ENCODE measurements around the gene KRTAP4-3.
"Not testable (repeated sequence)": the region's sequence is repeated elsewhere in the genome, so short reads cannot be mapped to it uniquely, and the experiment has no call there.

The KRTAP4-3 gene

DNA sequence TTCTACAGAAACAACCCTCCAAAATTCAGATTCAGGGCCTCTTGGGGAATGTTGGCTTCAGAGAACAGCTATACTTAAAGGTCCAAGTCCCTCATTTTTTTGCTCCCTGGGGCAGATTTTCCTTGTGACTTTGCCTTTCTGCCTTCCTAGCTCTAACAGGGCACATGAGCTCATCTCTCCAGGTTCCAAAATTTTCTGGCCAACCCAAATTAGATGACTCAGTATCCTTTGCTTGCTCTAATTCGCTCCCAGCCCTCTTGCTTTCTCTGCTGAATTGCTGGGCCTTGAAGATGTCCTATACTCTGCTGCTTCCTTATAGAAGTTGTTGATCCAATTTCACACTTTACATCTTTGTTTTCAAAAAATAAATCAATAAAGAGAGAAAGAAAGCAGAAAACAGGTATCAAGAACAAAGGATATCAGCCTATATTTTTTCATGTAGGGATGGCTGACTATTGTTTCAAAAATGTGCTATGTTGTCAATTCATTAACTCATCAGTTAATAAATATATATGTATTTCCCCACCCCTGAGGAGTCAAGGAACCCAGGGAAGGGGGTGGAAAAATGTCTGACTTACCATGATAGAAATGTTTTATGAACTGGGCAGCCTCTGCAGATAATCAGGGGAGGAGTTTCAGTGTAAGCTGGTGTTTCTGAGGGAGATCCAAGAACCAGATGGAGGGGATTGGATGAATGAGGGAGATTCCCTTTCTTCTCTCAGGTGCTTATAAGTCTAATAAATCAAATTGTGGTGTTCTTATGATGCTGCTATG is 11.0 kb upstream of the KRTAP4-3 start:
- H3K9ac ChIP-seq (ENCODE audit: low read length): no peak overlapping the region
- H3K4me3 ChIP-seq (ENCODE audit: low read length): no peak overlapping the region
- H3K36me3 ChIP-seq (ENCODE audit: control insufficient read depth, insufficient read depth, low read length, severe bottlenecking): no peaks in the 10 kb centered on the region
- H3K9me3 ChIP-seq (ENCODE audit: control insufficient read depth, low read length): no peaks in the 10 kb centered on the region
- H3K4me1 ChIP-seq (ENCODE audit: control insufficient read depth, insufficient read depth, low read length): peaks cover 14% of the 10 kb centered on the region
- DNase-seq (ENCODE audit: low read depth): peak; percentile 27
- no peaks in the 10 kb centered on the region for H3K27me3 ChIP-seq (replicated peaks; ENCODE audit: control insufficient read depth, insufficient read depth, low read length)

DNA sequence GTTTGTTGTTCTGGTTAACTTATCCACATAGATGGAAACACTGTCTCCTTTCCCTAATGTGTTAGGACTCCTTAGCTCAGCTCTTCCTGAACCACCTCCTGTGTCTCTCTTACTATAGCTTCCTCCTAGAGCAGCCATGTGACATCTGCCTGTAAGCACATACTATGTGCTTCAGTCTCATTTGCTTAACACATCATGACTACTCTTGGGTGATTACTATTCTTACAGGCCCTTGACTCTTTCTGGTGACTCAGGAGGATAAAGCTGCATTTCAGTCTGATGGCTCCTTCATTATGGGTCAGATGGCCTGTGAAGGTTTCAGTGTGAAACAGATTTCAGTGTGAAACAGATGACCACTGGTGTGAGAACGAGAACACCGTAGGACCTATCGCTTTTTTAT is 10.3 kb upstream of the KRTAP4-3 start:
- H3K4me1 ChIP-seq (ENCODE audit: control insufficient read depth, insufficient read depth, low read length): peaks cover 14% of the 10 kb centered on the region
- H3K9ac ChIP-seq (ENCODE audit: low read length): no peak overlapping the region
- H3K36me3 ChIP-seq (ENCODE audit: control insufficient read depth, insufficient read depth, low read length, severe bottlenecking): no peaks in the 10 kb centered on the region
- no peak overlapping the region for H3K4me3 ChIP-seq (ENCODE audit: low read length)
- no peaks in the 10 kb centered on the region for H3K9me3 ChIP-seq (ENCODE audit: control insufficient read depth, low read length)
- H3K27me3 ChIP-seq (replicated peaks; ENCODE audit: control insufficient read depth, insufficient read depth, low read length): no peaks in the 10 kb centered on the region
- DNase-seq (ENCODE audit: low read depth): peak; percentile 2

- no peak for DNase-seq (ENCODE audit: low read depth)
- H3K4me1 ChIP-seq (ENCODE audit: control insufficient read depth, insufficient read depth, low read length): peaks cover 14% of the 10 kb centered on the region
- no peaks in the 10 kb centered on the region for H3K27me3 ChIP-seq (replicated peaks; ENCODE audit: control insufficient read depth, insufficient read depth, low read length)
- no peaks in the 10 kb centered on the region for H3K9me3 ChIP-seq (ENCODE audit: control insufficient read depth, low read length)
- no peak within 1 kb of the TSS for H3K9ac ChIP-seq (ENCODE audit: low read length)
- H3K4me3 ChIP-seq (ENCODE audit: low read length): no peak within 1 kb of the TSS
- no peaks in the 10 kb centered on the region for H3K36me3 ChIP-seq (ENCODE audit: control insufficient read depth, insufficient read depth, low read length, severe bottlenecking)
Observed at GRCh38 chr17:41177727-41178271, 9.8 kb upstream of the KRTAP4-3 start, which contains the start of gene KRTAP4-2. KRTAP4-2 (minus strand) TSS chr17:41178221; CDS start chr17:41178164, 57 bp downstream.

DNA sequence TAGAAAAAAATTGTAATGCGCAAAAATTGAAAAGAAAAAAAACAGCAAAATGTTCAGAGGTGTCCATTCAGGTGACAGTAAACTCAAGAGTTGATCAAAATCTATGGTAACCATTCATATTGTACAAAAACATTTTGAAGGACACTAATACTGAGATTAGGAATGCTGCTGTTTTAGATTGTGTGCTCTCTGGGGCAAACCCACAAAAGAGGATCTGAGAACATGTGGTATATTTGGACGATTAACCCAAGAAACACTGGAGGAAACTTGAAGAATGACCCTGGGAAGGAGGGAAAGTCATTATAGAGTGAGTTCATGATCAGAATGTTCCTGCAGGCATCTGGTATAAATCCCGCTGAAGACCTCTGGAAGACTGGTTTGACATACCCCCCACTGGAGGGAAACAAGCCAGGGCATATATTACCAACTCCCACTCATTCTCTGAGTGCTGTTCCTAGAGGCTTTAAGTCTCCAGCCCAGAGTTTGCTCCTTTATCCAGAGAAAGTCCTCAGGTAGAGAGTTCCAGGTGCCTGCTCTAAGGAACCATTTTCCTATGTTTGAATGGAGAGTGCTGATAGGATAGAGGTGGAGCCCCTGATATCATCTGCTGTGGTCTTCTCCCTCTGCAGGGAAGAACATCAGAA is 8.8 kb upstream of the KRTAP4-3 start:
- DNase-seq (ENCODE audit: low read depth): no peak
- H3K9ac ChIP-seq (ENCODE audit: low read length): no peak overlapping the region
- H3K36me3 ChIP-seq (ENCODE audit: control insufficient read depth, insufficient read depth, low read length, severe bottlenecking): no peaks in the 10 kb centered on the region
- H3K4me1 ChIP-seq (ENCODE audit: control insufficient read depth, insufficient read depth, low read length): peaks cover 14% of the 10 kb centered on the region
- H3K4me3 ChIP-seq (ENCODE audit: low read length): no peak overlapping the region
- no peaks in the 10 kb centered on the region for H3K9me3 ChIP-seq (ENCODE audit: control insufficient read depth, low read length)
- no peaks in the 10 kb centered on the region for H3K27me3 ChIP-seq (replicated peaks; ENCODE audit: control insufficient read depth, insufficient read depth, low read length)

DNA sequence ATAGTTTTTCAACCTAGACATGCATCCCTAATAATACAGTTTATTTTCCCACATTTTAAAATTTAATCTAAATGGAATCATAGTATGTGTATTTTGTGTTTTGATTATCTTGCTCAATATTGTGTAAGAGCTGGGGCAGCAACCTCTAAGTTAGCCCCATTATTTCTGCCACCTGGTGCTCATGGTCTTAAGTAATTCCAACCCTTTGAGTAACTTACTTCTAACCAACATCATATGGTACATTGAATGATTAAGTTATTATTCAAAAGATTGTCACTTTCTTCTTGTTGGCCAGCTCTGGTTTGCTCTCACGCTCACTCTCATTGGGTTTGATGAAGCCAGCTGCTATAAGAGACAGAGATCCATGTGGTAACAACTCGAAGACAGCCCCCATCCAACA is 3.9 kb upstream of the KRTAP4-3 start:
- no peaks in the 10 kb centered on the region for H3K4me1 ChIP-seq (ENCODE audit: control insufficient read depth, insufficient read depth, low read length)

DNA sequence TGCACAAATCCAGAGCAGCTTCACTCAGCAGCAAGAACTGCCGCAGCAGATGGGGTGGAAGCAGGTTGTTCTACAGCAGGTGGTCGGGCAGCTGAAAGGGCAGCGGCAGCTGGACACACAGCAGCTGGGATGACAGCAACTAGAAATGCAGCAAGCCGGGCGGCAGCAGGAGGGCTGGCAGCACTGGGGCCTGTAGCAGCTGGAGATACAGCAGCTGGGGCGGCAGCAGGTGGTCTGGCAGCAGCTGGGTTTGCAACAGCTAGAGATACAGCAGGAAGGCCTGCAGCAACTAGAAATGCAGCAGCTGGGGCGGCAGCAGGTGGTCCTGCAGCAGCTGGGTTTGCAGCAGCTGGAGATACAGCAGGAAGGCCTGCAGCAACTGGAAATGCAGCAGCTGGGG is 460 bp downstream of the KRTAP4-3 start:
- no peak overlapping the region for H3K9ac ChIP-seq (ENCODE audit: low read length)
- DNase-seq (ENCODE audit: low read depth): no peak
- no peaks in the 10 kb centered on the region for H3K36me3 ChIP-seq (ENCODE audit: control insufficient read depth, insufficient read depth, low read length, severe bottlenecking)
- no peaks in the 10 kb centered on the region for H3K27me3 ChIP-seq (replicated peaks; ENCODE audit: control insufficient read depth, insufficient read depth, low read length)
- H3K4me3 ChIP-seq (ENCODE audit: low read length): no peak overlapping the region
- H3K9me3 ChIP-seq (ENCODE audit: control insufficient read depth, low read length): no peaks in the 10 kb centered on the region
- no peaks in the 10 kb centered on the region for H3K4me1 ChIP-seq (ENCODE audit: control insufficient read depth, insufficient read depth, low read length)

More for the DNA sequence above, 3.9 kb upstream of the KRTAP4-3 start:
- Histone ChIP-seq H3K36me3 (ENCODE audit: control insufficient read depth, insufficient read depth, low read length, severe bottlenecking) (no peaks in the 10 kb centered on the region), H3K4me3 (ENCODE audit: low read length) (no peak overlapping the region), H3K9ac (ENCODE audit: low read length) (no peak overlapping the region), H3K27me3 (replicated peaks; ENCODE audit: control insufficient read depth, insufficient read depth, low read length) (no peaks in the 10 kb centered on the region), H3K9me3 (ENCODE audit: control insufficient read depth, low read length) (no peaks in the 10 kb centered on the region)
- no peak for DNase-seq (ENCODE audit: low read depth)

- H3K27me3 ChIP-seq (replicated peaks; ENCODE audit: control insufficient read depth, insufficient read depth, low read length): no peaks in the 10 kb centered on the region
- H3K4me3 ChIP-seq (ENCODE audit: low read length): no peak overlapping the region
- no peaks in the 10 kb centered on the region for H3K9me3 ChIP-seq (ENCODE audit: control insufficient read depth, low read length)
- H3K36me3 ChIP-seq (ENCODE audit: control insufficient read depth, insufficient read depth, low read length, severe bottlenecking): no peaks in the 10 kb centered on the region
- no peak for DNase-seq (ENCODE audit: low read depth)
- H3K4me1 ChIP-seq (ENCODE audit: control insufficient read depth, insufficient read depth, low read length): no peaks in the 10 kb centered on the region
- H3K9ac ChIP-seq (ENCODE audit: low read length): no peak overlapping the region
Observed at GRCh38 chr17:41163828-41164227, 4.2 kb downstream of the KRTAP4-3 start.

GRCh38 chr17:41160648-41161047 is 7.4 kb downstream of the KRTAP4-3 start, which contains the start of gene KRTAP4-4:
KRTAP4-4 (minus strand) TSS chr17:41160748; CDS start chr17:41160691, 57 bp downstream.
- no peak within 1 kb of the TSS for H3K9ac ChIP-seq (ENCODE audit: low read length)
- H3K4me1 ChIP-seq (ENCODE audit: control insufficient read depth, insufficient read depth, low read length): no peaks in the 10 kb centered on the region
- no peak within 1 kb of the TSS for H3K4me3 ChIP-seq (ENCODE audit: low read length)
- H3K9me3 ChIP-seq (ENCODE audit: control insufficient read depth, low read length): no peaks in the 10 kb centered on the region
- no peaks in the 10 kb centered on the region for H3K36me3 ChIP-seq (ENCODE audit: control insufficient read depth, insufficient read depth, low read length, severe bottlenecking)
- no peak for DNase-seq (ENCODE audit: low read depth)
- H3K27me3 ChIP-seq (replicated peaks; ENCODE audit: control insufficient read depth, insufficient read depth, low read length): no peaks in the 10 kb centered on the region

GRCh38 chr17:41160190-41160589 is 7.8 kb downstream of the KRTAP4-3 start:
- H3K4me3 ChIP-seq (ENCODE audit: low read length); DNase-seq (ENCODE audit: low read depth); H3K4me1 ChIP-seq (ENCODE audit: control insufficient read depth, insufficient read depth, low read length); H3K9ac ChIP-seq (ENCODE audit: low read length); H3K27me3 ChIP-seq (replicated peaks; ENCODE audit: control insufficient read depth, insufficient read depth, low read length); H3K36me3 ChIP-seq (ENCODE audit: control insufficient read depth, insufficient read depth, low read length, severe bottlenecking); H3K9me3 ChIP-seq (ENCODE audit: control insufficient read depth, low read length): not testable (repeated sequence)

DNA sequence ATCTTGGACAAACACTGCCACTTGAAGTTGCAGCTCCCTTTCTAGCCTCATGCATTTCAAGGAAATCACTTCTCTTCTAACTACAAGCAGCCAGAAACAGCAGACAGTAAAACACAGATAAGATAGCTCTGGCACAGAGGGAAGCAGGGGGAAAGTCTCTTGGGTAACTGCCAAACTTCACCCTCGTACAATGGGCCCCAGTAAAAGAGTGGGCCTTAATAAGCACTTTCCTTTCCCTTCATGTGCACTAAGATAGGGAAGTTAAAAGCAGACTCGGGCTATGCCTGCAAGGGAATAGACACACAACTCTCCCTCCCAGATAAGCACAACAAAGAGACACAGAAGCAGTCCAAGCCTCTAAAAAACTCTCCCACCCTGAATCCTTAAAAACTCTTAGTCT is 14.2 kb downstream of the KRTAP4-3 start:
- Histone ChIP-seq H3K27me3 (replicated peaks; ENCODE audit: control insufficient read depth, insufficient read depth, low read length) (no peaks in the 10 kb centered on the region), H3K4me1 (ENCODE audit: control insufficient read depth, insufficient read depth, low read length) (no peaks in the 10 kb centered on the region), H3K36me3 (ENCODE audit: control insufficient read depth, insufficient read depth, low read length, severe bottlenecking) (no peaks in the 10 kb centered on the region), H3K4me3 (ENCODE audit: low read length) (no peak overlapping the region), H3K9me3 (ENCODE audit: control insufficient read depth, low read length) (no peaks in the 10 kb centered on the region), H3K9ac (ENCODE audit: low read length) (no peak overlapping the region)
- DNase-seq (ENCODE audit: low read depth): no peak

DNA sequence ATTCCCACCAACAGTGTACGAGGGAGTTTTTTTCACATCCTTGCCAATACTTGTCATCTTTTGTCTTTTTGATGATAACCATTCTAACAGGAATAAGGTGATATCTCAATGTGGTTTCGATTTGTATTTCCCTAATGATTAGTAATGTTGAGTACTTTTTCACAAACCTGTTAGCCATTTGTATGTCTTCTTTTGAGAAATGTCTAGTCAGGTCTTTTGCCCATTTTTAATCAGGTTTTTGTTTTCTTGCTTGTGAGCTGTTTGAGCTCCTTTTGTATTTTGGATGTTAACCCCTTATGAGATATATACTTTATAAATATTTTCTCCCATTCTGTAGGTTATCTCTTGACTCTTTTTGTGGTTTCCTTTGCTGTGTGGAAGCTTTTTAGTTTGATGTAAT is 16.5 kb downstream of the KRTAP4-3 start:
- no peaks in the 10 kb centered on the region for H3K36me3 ChIP-seq (ENCODE audit: control insufficient read depth, insufficient read depth, low read length, severe bottlenecking)
- H3K4me1 ChIP-seq (ENCODE audit: control insufficient read depth, insufficient read depth, low read length): no peaks in the 10 kb centered on the region
- H3K9ac ChIP-seq (ENCODE audit: low read length): no peak overlapping the region
- no peak overlapping the region for H3K4me3 ChIP-seq (ENCODE audit: low read length)
- DNase-seq (ENCODE audit: low read depth): no peak
- H3K27me3 ChIP-seq (replicated peaks; ENCODE audit: control insufficient read depth, insufficient read depth, low read length): no peaks in the 10 kb centered on the region
- H3K9me3 ChIP-seq (ENCODE audit: control insufficient read depth, low read length): no peaks in the 10 kb centered on the region
